Memory B cell (primary cell): ENCODE data around the gene TGFBR1.
A peak's percentile ranks its signal among the peaks of the same experiment; 100 is the strongest.

ENCODE experiments used
- ATAC-seq: fragments of 150-1000 bp; cut with Tn5 transposase; 2 replicates; pipeline ENCODE4 v1.10.0; 2021; ENCODE audit warnings: low read depth, mild to moderate bottlenecking, moderate library complexity
- DNase-seq, 2 donors: peaks; one replicate each; pipeline ENCODE4 v3.0.0; 2022; ENCODE audit warnings: low spot score in 2 of 2
- H3K27ac Mint-ChIP-seq: one replicate; pipeline ENCODE4 v1.8.0; 2022; ENCODE audit warnings: mild to moderate bottlenecking, moderate library complexity, mixed read lengths
- H3K27me3 Mint-ChIP-seq: one replicate; pipeline ENCODE4 v1.8.0; 2022; ENCODE audit warnings: mixed read lengths
- H3K36me3 Mint-ChIP-seq: one replicate; pipeline ENCODE4 v1.8.0; 2022; ENCODE audit warnings: mild to moderate bottlenecking, mixed read lengths
- H3K4me1 Mint-ChIP-seq: one replicate; pipeline ENCODE4 v1.8.0; 2022; ENCODE audit warnings: mixed read lengths
- H3K4me3 Mint-ChIP-seq: one replicate; pipeline ENCODE4 v1.8.0; 2022; ENCODE audit warnings: mild to moderate bottlenecking, moderate library complexity, mixed read lengths
- H3K9me3 Mint-ChIP-seq: one replicate; pipeline ENCODE4 v1.8.0; 2022; ENCODE audit warnings: mixed read lengths

Gene TGFBR1

DNA sequence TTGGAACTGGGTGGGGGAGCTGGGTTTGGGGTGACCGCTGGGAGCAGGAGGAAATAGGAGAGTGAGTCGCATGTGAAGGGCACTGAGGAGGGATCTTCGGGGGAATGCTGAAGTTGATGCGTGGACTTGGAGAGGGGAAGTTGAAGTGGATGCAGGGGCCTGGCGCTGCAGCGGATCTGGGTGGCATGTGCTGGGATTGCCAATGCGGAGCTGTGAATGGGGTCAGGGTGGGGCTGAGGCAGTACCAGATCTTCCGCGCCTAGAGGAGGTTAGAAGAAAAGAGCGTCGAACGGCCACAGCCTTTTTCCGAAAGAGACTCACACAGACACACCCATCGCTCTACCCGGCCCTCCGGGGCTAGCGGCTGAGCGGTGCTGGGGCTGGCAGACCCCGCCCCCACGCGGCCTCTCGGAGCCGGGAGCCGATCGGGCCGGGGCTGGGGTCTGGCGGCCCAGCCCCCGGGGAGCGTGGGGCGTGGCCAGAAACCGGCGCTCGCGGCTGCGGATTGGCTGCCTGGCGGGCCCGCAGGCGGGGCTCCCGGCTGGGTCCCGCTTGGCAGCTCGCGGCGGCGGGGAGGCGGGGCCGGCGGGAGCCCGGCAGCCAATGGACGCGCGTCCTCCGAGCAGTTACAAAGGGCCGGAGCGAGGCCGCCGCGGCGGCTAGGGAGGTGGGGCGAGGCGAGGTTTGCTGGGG is at the start of gene TGFBR1:
TGFBR1 (plus strand) TSS at position 655 of the 693 bp plus-strand sequence. CDS start 93 bp downstream, outside the sequence.
- H3K27me3 Mint-ChIP-seq = no peaks in the 10 kb centered on the region
- peak within 1 kb of the TSS; percentile 86 for H3K27ac Mint-ChIP-seq
- DNase-seq = peak; percentile 91 to 93
- H3K36me3 Mint-ChIP-seq = no peaks in the 10 kb centered on the region
- peaks cover 2% of the 10 kb centered on the region for H3K9me3 Mint-ChIP-seq
- peak; percentile 83 for ATAC-seq
- H3K4me1 Mint-ChIP-seq = peaks cover 37% of the 10 kb centered on the region
- H3K4me3 Mint-ChIP-seq = peak within 1 kb of the TSS; percentile 91

DNA sequence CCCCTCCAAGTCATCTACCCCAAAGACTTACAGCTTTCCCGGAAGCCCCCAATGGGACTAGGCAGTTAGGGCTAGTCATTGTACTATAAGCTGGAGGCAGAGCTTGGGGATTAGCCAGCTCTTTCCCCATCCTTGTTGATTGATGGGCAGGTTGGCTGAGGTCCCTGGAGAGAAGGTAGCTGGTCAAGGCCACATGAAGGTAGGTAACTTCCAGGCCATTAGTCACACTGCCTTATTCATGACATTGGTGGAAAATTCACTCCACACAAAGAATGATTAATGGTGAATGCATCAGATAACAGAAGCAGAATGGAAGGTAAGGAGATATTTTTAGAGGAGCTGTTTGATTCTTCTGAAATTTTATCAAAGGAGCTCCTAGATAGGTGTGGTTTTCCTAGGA is 49.5 kb upstream of the TGFBR1 start:
- no peak for DNase-seq
- no peak for ATAC-seq
- Mint-ChIP-seq H3K4me1 (peaks cover 49% of the 10 kb centered on the region), H3K27me3 (no peaks in the 10 kb centered on the region), H3K9me3 (no peaks in the 10 kb centered on the region), H3K36me3 (no peaks in the 10 kb centered on the region), H3K27ac (no peak overlapping the region), H3K4me3 (no peak overlapping the region)

GRCh38 chr9:99056186-99056585 is 48.7 kb upstream of the TGFBR1 start:
- ATAC-seq (no peak), DNase-seq (no peak)
- no peaks in the 10 kb centered on the region for H3K27me3 Mint-ChIP-seq
- no peaks in the 10 kb centered on the region for H3K9me3 Mint-ChIP-seq
- H3K4me1 Mint-ChIP-seq = peaks cover 53% of the 10 kb centered on the region
- H3K36me3 Mint-ChIP-seq = no peaks in the 10 kb centered on the region
- H3K27ac Mint-ChIP-seq = no peak overlapping the region
- H3K4me3 Mint-ChIP-seq = no peak overlapping the region

DNA sequence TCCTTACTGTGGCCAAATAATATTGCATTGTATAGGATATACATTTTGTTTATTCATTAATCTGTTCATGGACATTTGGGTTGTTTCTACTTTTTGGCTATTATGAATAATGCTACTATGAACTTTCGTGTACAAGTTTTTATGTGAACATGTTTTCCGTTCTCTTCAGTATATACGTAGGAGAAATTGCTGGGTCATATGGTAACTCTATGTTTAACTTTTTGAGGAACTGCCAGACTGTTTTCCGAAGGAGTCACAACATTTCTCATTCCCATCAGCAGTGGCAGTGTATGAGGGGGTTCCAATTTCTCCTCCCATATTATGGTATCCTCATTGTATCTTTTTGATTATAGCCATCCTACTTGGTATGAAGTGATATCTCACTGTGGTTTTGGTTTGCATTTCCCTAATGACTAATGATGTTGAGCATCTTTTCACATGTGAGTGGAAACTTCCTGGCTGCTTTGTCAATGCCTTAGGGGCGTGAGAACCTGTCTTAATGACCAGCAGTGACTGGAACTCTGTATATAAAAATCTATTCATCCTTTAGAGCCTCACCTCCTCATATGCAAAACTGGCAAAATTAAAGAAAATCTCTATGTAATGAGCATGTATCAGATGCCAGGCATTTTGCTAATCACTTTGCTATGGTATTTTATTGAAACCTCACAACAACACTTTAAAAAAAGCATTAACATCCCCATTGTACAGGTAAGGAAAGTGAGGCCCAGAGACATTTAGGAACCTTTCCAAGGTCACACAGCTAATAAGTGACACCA is 47.8 kb upstream of the TGFBR1 start:
- H3K36me3 Mint-ChIP-seq = no peaks in the 10 kb centered on the region
- no peaks in the 10 kb centered on the region for H3K9me3 Mint-ChIP-seq
- no peaks in the 10 kb centered on the region for H3K27me3 Mint-ChIP-seq
- peak overlapping the region; percentile 64 for H3K27ac Mint-ChIP-seq
- H3K4me1 Mint-ChIP-seq = peaks cover 53% of the 10 kb centered on the region
- H3K4me3 Mint-ChIP-seq = peak overlapping the region; percentile 77
- no peak for DNase-seq
- ATAC-seq = no peak

GRCh38 chr9:99057665-99058625 is 47.0 kb upstream of the TGFBR1 start:
- Mint-ChIP-seq H3K27me3 (no peaks in the 10 kb centered on the region), H3K27ac (peak overlapping the region; percentile 64), H3K36me3 (no peaks in the 10 kb centered on the region), H3K4me3 (peak overlapping the region; percentile 77), H3K9me3 (no peaks in the 10 kb centered on the region), H3K4me1 (peaks cover 49% of the 10 kb centered on the region)
- DNase-seq (peak; percentile 16 to 37), ATAC-seq (peak; percentile 63)

- Mint-ChIP-seq H3K4me3 (peak overlapping the region; percentile 77), H3K27me3 (no peaks in the 10 kb centered on the region), H3K4me1 (peaks cover 42% of the 10 kb centered on the region), H3K9me3 (no peaks in the 10 kb centered on the region), H3K36me3 (no peaks in the 10 kb centered on the region), H3K27ac (peak overlapping the region; percentile 75)
- peak; percentile 24 to 45 for DNase-seq
- ATAC-seq = peak; percentile 91
Measured at GRCh38 chr9:99058964-99059921, 45.7 kb upstream of the TGFBR1 start.

- H3K27ac Mint-ChIP-seq = peak overlapping the region; percentile 55
- ATAC-seq = no peak
Measured at GRCh38 chr9:99060621-99061020, 44.3 kb upstream of the TGFBR1 start.

GRCh38 chr9:99062549-99062948 is 42.4 kb upstream of the TGFBR1 start:
- DNase-seq (no peak), ATAC-seq (no peak)
- Mint-ChIP-seq H3K4me1 (peaks cover 34% of the 10 kb centered on the region), H3K9me3 (no peaks in the 10 kb centered on the region), H3K27ac (no peak overlapping the region), H3K27me3 (no peaks in the 10 kb centered on the region), H3K4me3 (no peak overlapping the region), H3K36me3 (no peaks in the 10 kb centered on the region)

More at GRCh38 chr9:99060621-99061020, 44.3 kb upstream of the TGFBR1 start:
- DNase-seq = no peak
- Mint-ChIP-seq H3K9me3 (no peaks in the 10 kb centered on the region), H3K4me3 (no peak overlapping the region), H3K27me3 (no peaks in the 10 kb centered on the region), H3K4me1 (peaks cover 46% of the 10 kb centered on the region), H3K36me3 (no peaks in the 10 kb centered on the region)

DNA sequence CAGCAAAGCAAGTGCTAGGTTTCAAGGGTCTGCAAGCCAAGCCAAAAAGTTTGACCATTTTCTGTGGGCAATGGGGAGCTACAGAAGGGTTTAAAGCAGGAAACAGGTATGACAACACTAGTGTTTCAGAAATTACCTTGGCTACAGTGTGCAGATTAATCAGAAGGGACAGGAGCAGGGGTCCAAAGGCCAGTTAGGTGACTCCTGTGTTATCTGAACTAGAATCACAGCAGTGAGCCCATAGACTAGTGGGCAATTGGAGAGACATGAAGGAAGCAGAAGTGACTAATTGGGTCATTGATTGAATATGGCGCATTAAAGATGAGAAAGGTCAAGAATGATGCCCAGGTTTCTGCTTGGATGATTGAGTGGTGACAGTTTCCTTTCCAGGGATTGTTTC is 41.4 kb upstream of the TGFBR1 start:
- ATAC-seq = no peak
- no peak for DNase-seq
- H3K27ac Mint-ChIP-seq = no peak overlapping the region
- peaks cover 28% of the 10 kb centered on the region for H3K4me1 Mint-ChIP-seq
- H3K27me3 Mint-ChIP-seq = no peaks in the 10 kb centered on the region
- H3K36me3 Mint-ChIP-seq = no peaks in the 10 kb centered on the region
- H3K9me3 Mint-ChIP-seq = no peaks in the 10 kb centered on the region
- no peak overlapping the region for H3K4me3 Mint-ChIP-seq

DNA sequence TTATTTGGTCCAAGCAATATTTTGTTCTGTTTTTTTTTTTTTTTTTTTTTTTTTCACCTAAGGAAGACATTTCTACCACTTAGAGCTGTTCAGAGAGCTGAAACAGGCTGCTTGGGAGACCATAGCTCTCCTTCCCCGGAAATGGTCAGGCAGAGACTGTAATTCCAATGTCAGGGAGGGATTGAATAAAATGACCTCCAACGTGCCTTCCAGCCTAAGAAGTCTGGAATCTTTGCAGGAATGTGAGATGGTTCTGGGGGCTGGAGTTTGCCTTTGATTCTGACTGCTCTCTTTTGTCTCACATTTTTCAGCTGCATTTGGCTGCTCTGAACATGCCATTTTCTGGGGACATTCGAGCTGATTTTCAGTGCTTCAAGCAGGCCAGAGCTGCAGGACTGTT is 38.3 kb upstream of the TGFBR1 start:
- H3K27ac Mint-ChIP-seq = no peak overlapping the region
- H3K4me1 Mint-ChIP-seq = peaks cover 21% of the 10 kb centered on the region
- H3K9me3 Mint-ChIP-seq = no peaks in the 10 kb centered on the region

DNA sequence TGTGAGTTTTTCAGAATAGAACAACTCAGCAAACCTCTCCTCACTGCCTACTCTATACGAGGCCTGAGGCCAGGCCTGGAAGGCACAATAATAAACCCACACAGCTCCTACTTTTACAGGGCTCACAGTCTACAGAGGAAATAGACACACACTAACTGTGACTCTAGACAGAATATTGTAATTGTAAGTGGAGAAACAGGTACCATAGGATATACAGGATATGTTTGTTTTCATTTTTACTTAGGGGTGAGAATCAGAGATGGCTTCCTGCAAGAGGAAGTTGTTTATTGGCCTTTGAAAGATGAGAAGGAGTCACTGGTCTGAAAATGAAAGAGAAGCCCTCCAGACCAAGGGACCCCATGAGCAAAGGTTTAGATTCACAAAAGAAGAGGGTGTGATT is 35.8 kb upstream of the TGFBR1 start:
- Mint-ChIP-seq H3K36me3 (no peaks in the 10 kb centered on the region), H3K4me1 (peaks cover 18% of the 10 kb centered on the region), H3K27me3 (no peaks in the 10 kb centered on the region), H3K9me3 (no peaks in the 10 kb centered on the region), H3K4me3 (no peak overlapping the region), H3K27ac (no peak overlapping the region)
- DNase-seq (no peak), ATAC-seq (no peak)

More for the DNA sequence above, 38.3 kb upstream of the TGFBR1 start:
- Mint-ChIP-seq H3K36me3 (no peaks in the 10 kb centered on the region), H3K27me3 (no peaks in the 10 kb centered on the region), H3K4me3 (no peak overlapping the region)
- ATAC-seq (no peak), DNase-seq (no peak)

DNA sequence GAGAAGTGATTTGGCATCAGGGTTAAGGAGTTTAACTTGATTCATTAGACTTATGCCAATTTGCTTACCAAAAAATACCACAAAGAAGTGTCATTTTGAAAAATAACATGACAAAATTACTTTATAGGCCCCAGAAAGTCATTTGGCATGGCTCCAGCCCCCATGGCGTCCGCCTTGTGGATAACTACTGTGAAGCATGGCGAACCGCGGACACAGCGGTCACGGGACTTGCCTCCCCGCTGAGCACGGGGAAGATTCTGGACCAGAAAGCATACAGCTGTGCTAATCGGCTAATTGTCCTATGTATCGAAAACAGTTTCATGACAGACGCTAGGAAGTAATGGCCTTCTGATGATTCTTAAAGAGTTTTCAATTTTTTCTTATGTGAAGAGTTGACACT is 35.4 kb upstream of the TGFBR1 start:
- no peak overlapping the region for H3K4me3 Mint-ChIP-seq
- no peaks in the 10 kb centered on the region for H3K36me3 Mint-ChIP-seq
- no peaks in the 10 kb centered on the region for H3K27me3 Mint-ChIP-seq
- H3K27ac Mint-ChIP-seq = no peak overlapping the region
- no peaks in the 10 kb centered on the region for H3K9me3 Mint-ChIP-seq
- ATAC-seq = no peak
- H3K4me1 Mint-ChIP-seq = peaks cover 15% of the 10 kb centered on the region
- DNase-seq = no peak

GRCh38 chr9:99070681-99071080 is 34.2 kb upstream of the TGFBR1 start:
- no peak for ATAC-seq
- no peaks in the 10 kb centered on the region for H3K36me3 Mint-ChIP-seq
- H3K4me3 Mint-ChIP-seq = no peak overlapping the region
- no peak for DNase-seq
- peaks cover 9% of the 10 kb centered on the region for H3K4me1 Mint-ChIP-seq
- no peaks in the 10 kb centered on the region for H3K27me3 Mint-ChIP-seq
- H3K27ac Mint-ChIP-seq = no peak overlapping the region
- no peaks in the 10 kb centered on the region for H3K9me3 Mint-ChIP-seq
